Vagina (tissue), 2 donors: ENCODE results near the gene RALBP1. TPM values are rescaled to one million over a fixed set of nuclear protein-coding genes. Genes with fewer than 3 reads are reported as not detected.

Source experiments
- DNase-seq, 2 donors: peaks; one replicate each; pipeline ENCODE4 v3.0.0-alpha.2; 2017; ENCODE audit errors: extremely low spot score in 2 of 2
- H3K27ac ChIP-seq: fragments of 200-600 bp; sonication (generic); one replicate; pipeline ENCODE4 v1.5.1; 2019
- H3K27me3 ChIP-seq: fragments of 200-600 bp; sonication (generic); one replicate; pipeline ENCODE4 v1.5.1; 2019
- H3K36me3 ChIP-seq, 2 donors: fragments of 200-600 bp; sonication (generic); one replicate each; pipeline ENCODE4 v1.5.1; 2017 to 2019
- H3K4me1 ChIP-seq: fragments of 200-600 bp; sonication (generic); one replicate; pipeline ENCODE4 v1.5.1; 2019
- H3K4me3 ChIP-seq, 2 donors: fragments of 200-600 bp; sonication (generic); 1 replicate in 1 of 2; 2 replicates in 1 of 2; pipeline ENCODE4 v1.5.1; 2016 to 2019
- H3K9me3 ChIP-seq: fragments of 200-600 bp; sonication (generic); one replicate; pipeline ENCODE4 v1.5.1; 2019
- CTCF ChIP-seq, 3 experiments: fragments of 450-650 bp in 2 of 3; fragments of 200-600 bp in 1 of 3; sonication (generic) in 1 of 3; IDR thresholded peaks; one replicate each; pipeline ENCODE4 v1.5.1; 2017 to 2019; ENCODE audit warnings: antibody characterized with exemption in 3 of 3, mild to moderate bottlenecking in 2 of 3, moderate library complexity in 2 of 3
- POLR2A ChIP-seq, 2 donors: fragments of 450-650 bp; IDR thresholded peaks; one replicate each; pipeline ENCODE4 v1.6.1; 2017; ENCODE audit warnings: antibody characterized with exemption in 2 of 2, mild to moderate bottlenecking in 2 of 2, moderate library complexity in 2 of 2
- POLR2AphosphoS5 ChIP-seq, 2 donors: sonication (generic); formaldehyde crosslinking; IDR thresholded peaks; one replicate each; pipeline ENCODE4 v1.9.0; 2017; ENCODE audit warnings: antibody characterized with exemption in 2 of 2, mild to moderate bottlenecking in 2 of 2, low read depth in 1 of 2; ENCODE audit not compliant: insufficient read depth in 1 of 2
- intact Hi-C: fragments of 100-400 bp; cut with DNase I; formaldehyde crosslinking; loops from one replicate; pipeline ENCODE4 v1.15.1; 2023
- total RNA-seq: library from RNA; depleted of rRNA; stranded (reverse); fragments of >200 nt; gene quantifications from one replicate; pipeline ENCODE4 v1.2.3, GENCODE V29; 2016

Gene RALBP1
- total RNA-seq, 1 donor from 2014 or later = 65.6 TPM

GRCh38 chr18:9549405-9549804 is 74.1 kb downstream of the RALBP1 start:
- peaks cover 0 to 82% of the 10 kb centered on the region in 2 donors for H3K36me3 ChIP-seq

GRCh38 chr18:9550429-9550828 is 75.1 kb downstream of the RALBP1 start:
- no peak for DNase-seq
- Histone ChIP-seq H3K36me3 (peaks cover 0 to 91% of the 10 kb centered on the region in 2 donors), H3K9me3 (no peaks in the 10 kb centered on the region), H3K4me1 (no peaks in the 10 kb centered on the region), H3K4me3 (no peak overlapping the region), H3K27me3 (no peaks in the 10 kb centered on the region), H3K27ac (no peak overlapping the region)
- intact Hi-C loops = no loop called here
- no peak for TF ChIP-seq POLR2AphosphoS5 (IDR thresholded peaks at IDR 0.05; ENCODE audit: insufficient read depth in 1 of 2, low read depth in 1 of 2)
- TF ChIP-seq CTCF (IDR thresholded peaks at IDR 0.05) = no peak
- TF ChIP-seq POLR2A (IDR thresholded peaks at IDR 0.05) = no peak

More at GRCh38 chr18:9549405-9549804, 74.1 kb downstream of the RALBP1 start:
- no peak for DNase-seq
- H3K9me3 ChIP-seq = no peaks in the 10 kb centered on the region
- H3K27ac ChIP-seq = no peak overlapping the region
- no peaks in the 10 kb centered on the region for H3K4me1 ChIP-seq
- no peak for TF ChIP-seq POLR2A (IDR thresholded peaks at IDR 0.05)
- TF ChIP-seq POLR2AphosphoS5 (IDR thresholded peaks at IDR 0.05; ENCODE audit: insufficient read depth in 1 of 2, low read depth in 1 of 2) = no peak
- no peak for TF ChIP-seq CTCF (IDR thresholded peaks at IDR 0.05)
- H3K4me3 ChIP-seq = no peak overlapping the region
- H3K27me3 ChIP-seq = no peaks in the 10 kb centered on the region
- intact Hi-C loops = no loop called here

- intact Hi-C loops = no loop called here
- no peak for DNase-seq
- H3K4me3 ChIP-seq = no peak overlapping the region
- TF ChIP-seq POLR2AphosphoS5 (IDR thresholded peaks at IDR 0.05; ENCODE audit: insufficient read depth in 1 of 2, low read depth in 1 of 2) (no peak), POLR2A (IDR thresholded peaks at IDR 0.05) (no peak), CTCF (IDR thresholded peaks at IDR 0.05) (no peak)
- no peak overlapping the region for H3K27ac ChIP-seq
- H3K27me3 ChIP-seq = no peaks in the 10 kb centered on the region
- no peaks in the 10 kb centered on the region for H3K9me3 ChIP-seq
- peaks cover 0 to 90% of the 10 kb centered on the region in 2 donors for H3K36me3 ChIP-seq
- no peaks in the 10 kb centered on the region for H3K4me1 ChIP-seq
Measured at GRCh38 chr18:9552191-9552590, 76.9 kb downstream of the RALBP1 start.

- H3K36me3 ChIP-seq = peaks cover 0 to 90% of the 10 kb centered on the region in 2 donors
Measured at GRCh38 chr18:9552616-9553015, 77.3 kb downstream of the RALBP1 start.

More at GRCh38 chr18:9552616-9553015, 77.3 kb downstream of the RALBP1 start:
- no peaks in the 10 kb centered on the region for H3K4me1 ChIP-seq
- H3K27ac ChIP-seq = no peak overlapping the region
- H3K27me3 ChIP-seq = no peaks in the 10 kb centered on the region
- DNase-seq = no peak
- no peaks in the 10 kb centered on the region for H3K9me3 ChIP-seq
- TF ChIP-seq CTCF (IDR thresholded peaks at IDR 0.05) (no peak), POLR2A (IDR thresholded peaks at IDR 0.05) (no peak), POLR2AphosphoS5 (IDR thresholded peaks at IDR 0.05; ENCODE audit: insufficient read depth in 1 of 2, low read depth in 1 of 2) (no peak)
- intact Hi-C loops = no loop called here
- H3K4me3 ChIP-seq = no peak overlapping the region
